Prostate gland (tissue), 2 donors: ENCODE measurements around the gene ELOA. TPM values are rescaled to one million over a fixed set of nuclear protein-coding genes. Genes with fewer than 3 reads are reported as not detected.
A peak's percentile ranks its signal among the peaks of the same experiment; 100 is the strongest.

Experiments
- DNase-seq: peaks from one replicate; pipeline ENCODE4 v3.0.0-alpha.2; 2019; ENCODE audit warnings: low spot score
- H3K27ac ChIP-seq, 2 donors: fragments of 200-600 bp; sonication (generic); 2 replicates each; pipeline ENCODE4 v1.5.1; 2017 to 2019
- H3K27me3 ChIP-seq: fragments of 200-600 bp; sonication (generic); replicated peaks from 2 replicates; pipeline ENCODE4 v1.5.1; 2019; ENCODE audit not compliant: insufficient read depth
- H3K36me3 ChIP-seq, 2 donors: fragments of 200-600 bp; sonication (generic); 1 replicate in 1 of 2; 2 replicates in 1 of 2; pipeline versions ENCODE4 v1.5.1 to v1.8.1; 2017 to 2019
- H3K4me1 ChIP-seq: fragments of 200-600 bp; sonication (generic); replicated peaks from 2 replicates; pipeline ENCODE4 v1.5.1; 2019
- H3K4me3 ChIP-seq, 2 donors: fragments of 200-600 bp; sonication (generic); 2 replicates each; pipeline ENCODE4 v1.5.1; 2017 to 2019
- H3K9me3 ChIP-seq: fragments of 200-600 bp; sonication (generic); 2 replicates; pipeline ENCODE4 v1.5.1; 2017
- POLR2A ChIP-seq: fragments of 450-650 bp; IDR thresholded peaks from one replicate; pipeline ENCODE4 v1.6.1; 2016; ENCODE audit warnings: antibody characterized with exemption, mild to moderate bottlenecking
- POLR2AphosphoS5 ChIP-seq: sonication (generic); formaldehyde crosslinking; IDR thresholded peaks from one replicate; pipeline ENCODE4 v1.6.1; 2017; ENCODE audit warnings: antibody characterized with exemption
- WGBS: methylation state at CpG from one replicate; pipeline ENCODE4 v1.1.5; 2018; 5-methylcytosine and 5-hydroxymethylcytosine counted together
- intact Hi-C: fragments of 100-400 bp; cut with DNase I; formaldehyde crosslinking; loops from one replicate; pipeline ENCODE4 v1.14.2; 2022
- total RNA-seq, 2 donors: library from RNA; depleted of rRNA; stranded (reverse); fragments of >200 nt; gene quantifications; one replicate each; pipeline ENCODE4 v1.1.0, GENCODE V29; 2016
- TF ChIP-seq, protein P1 (sequence below), 4 experiments: fragments of 200-600 bp in 2 of 4; fragments of 450-650 bp in 2 of 4; sonication (generic) in 2 of 4; IDR thresholded peaks; 1 replicate in 3 of 4; 2 replicates in 1 of 4; pipeline ENCODE4 v1.5.1; 2016 to 2019; ENCODE audit warnings: antibody characterized with exemption in 4 of 4, mild to moderate bottlenecking in 2 of 4, moderate library complexity in 2 of 4

The ELOA gene, protein sequence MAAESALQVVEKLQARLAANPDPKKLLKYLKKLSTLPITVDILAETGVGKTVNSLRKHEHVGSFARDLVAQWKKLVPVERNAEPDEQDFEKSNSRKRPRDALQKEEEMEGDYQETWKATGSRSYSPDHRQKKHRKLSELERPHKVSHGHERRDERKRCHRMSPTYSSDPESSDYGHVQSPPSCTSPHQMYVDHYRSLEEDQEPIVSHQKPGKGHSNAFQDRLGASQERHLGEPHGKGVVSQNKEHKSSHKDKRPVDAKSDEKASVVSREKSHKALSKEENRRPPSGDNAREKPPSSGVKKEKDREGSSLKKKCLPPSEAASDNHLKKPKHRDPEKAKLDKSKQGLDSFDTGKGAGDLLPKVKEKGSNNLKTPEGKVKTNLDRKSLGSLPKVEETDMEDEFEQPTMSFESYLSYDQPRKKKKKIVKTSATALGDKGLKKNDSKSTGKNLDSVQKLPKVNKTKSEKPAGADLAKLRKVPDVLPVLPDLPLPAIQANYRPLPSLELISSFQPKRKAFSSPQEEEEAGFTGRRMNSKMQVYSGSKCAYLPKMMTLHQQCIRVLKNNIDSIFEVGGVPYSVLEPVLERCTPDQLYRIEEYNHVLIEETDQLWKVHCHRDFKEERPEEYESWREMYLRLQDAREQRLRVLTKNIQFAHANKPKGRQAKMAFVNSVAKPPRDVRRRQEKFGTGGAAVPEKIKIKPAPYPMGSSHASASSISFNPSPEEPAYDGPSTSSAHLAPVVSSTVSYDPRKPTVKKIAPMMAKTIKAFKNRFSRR
- total RNA-seq = 10 to 100 TPM; 35.7 to 42.1 TPM

DNA sequence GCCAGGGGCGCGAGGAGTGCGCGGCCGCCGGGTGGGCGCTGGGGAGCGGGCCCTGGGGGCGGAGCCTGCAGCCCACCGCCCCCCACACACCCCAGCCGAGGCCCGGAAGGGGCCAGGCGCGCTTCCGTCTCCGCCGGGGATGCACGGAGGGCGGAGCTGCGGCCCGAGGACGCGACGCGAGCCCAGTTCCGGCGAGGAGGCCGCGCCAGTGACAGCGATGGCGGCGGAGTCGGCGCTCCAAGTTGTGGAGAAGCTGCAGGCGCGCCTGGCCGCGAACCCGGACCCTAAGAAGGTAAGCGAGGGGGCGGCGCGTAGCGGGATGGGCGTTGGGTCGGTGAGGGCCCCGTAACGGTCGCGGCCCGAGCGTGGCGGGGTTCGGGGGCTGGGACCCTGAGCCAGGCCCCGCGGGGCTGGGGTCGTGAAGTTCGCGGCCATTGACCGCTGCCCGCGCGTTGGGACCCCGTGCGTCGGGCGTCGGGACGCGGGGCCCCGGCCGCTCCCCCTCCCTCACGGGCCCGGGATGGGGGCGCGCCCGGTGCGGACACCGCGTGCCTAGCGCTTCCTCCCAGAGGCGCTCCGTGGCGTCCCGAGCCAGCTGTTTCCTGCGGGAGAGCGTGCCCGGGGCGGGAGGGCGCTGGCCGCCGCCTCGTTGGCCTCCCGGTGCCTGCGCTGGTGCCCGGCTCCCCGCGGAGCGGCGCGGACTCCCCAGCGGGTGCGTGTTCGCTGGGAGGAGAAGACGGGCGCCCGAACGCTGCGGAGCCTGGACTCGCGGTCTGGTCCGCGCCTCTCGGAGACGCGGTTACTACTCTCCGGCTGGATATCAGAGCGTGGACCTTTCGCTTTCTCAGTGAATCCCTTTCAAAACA, at the start of gene ELOA:
TSS of gene ELOA (plus strand) at position 185 of the 866 bp plus-strand sequence. CDS start at position 218, 33 bp downstream.
- TF ChIP-seq, protein P1, sequence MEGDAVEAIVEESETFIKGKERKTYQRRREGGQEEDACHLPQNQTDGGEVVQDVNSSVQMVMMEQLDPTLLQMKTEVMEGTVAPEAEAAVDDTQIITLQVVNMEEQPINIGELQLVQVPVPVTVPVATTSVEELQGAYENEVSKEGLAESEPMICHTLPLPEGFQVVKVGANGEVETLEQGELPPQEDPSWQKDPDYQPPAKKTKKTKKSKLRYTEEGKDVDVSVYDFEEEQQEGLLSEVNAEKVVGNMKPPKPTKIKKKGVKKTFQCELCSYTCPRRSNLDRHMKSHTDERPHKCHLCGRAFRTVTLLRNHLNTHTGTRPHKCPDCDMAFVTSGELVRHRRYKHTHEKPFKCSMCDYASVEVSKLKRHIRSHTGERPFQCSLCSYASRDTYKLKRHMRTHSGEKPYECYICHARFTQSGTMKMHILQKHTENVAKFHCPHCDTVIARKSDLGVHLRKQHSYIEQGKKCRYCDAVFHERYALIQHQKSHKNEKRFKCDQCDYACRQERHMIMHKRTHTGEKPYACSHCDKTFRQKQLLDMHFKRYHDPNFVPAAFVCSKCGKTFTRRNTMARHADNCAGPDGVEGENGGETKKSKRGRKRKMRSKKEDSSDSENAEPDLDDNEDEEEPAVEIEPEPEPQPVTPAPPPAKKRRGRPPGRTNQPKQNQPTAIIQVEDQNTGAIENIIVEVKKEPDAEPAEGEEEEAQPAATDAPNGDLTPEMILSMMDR (IDR thresholded peaks at IDR 0.05) = peak in 1 of 4 experiments; percentile 11
- TF ChIP-seq POLR2AphosphoS5 (peak; percentile 64), POLR2A (peak; percentile 64)
- peak within 1 kb of the TSS; percentile 88 to 89 for H3K27ac ChIP-seq
- H3K9me3 ChIP-seq = no peaks in the 10 kb centered on the region
- WGBS = under 1% methylated on average over 108 of the region's 119 CpGs
- H3K27me3 ChIP-seq = no peaks in the 10 kb centered on the region
- DNase-seq = peak; percentile 57
- peaks cover 5% of the 10 kb centered on the region for H3K4me1 ChIP-seq
- H3K4me3 ChIP-seq = peak within 1 kb of the TSS; percentile 88 to 92
- no peaks in the 10 kb centered on the region for H3K36me3 ChIP-seq
- intact Hi-C loops = loop anchor here (5.0 kb wide), 1 partner anchor 51 kb away; the partner anchor contains the start of gene RPL11

DNA sequence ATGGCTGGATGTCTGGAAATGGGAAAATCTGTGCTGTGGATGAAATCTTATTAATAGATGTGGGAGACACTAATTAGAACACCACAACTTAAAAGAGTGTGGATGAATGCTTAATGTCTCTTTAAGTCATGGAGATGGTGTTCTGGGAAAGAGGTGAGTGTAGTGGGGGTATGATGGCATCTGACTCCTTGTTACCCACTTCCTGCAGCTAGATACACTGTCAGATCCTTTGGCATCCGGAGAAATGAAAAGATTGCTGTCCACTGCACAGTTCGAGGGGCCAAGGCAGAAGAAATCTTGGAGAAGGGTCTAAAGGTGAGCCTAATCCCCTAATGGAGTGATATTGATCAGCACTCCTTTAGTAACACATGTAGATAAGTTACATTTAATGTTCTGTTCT, 49.7 kb upstream of the ELOA start:
- DNase-seq = no peak
- no peaks in the 10 kb centered on the region for H3K27me3 ChIP-seq
- intact Hi-C loops = loop anchor here (5.0 kb wide), 1 partner anchor 49 kb away; the partner anchor contains the start of gene ELOA
- H3K36me3 ChIP-seq = peaks cover 5% of the 10 kb centered on the region in 2 donors
- H3K27ac ChIP-seq = no peak overlapping the region
- WGBS = 59% methylated on average over 2 of the region's 2 CpGs
- H3K4me3 ChIP-seq = no peak overlapping the region
- H3K9me3 ChIP-seq = no peaks in the 10 kb centered on the region
- TF ChIP-seq POLR2A (no peak), POLR2AphosphoS5 (no peak)
- TF ChIP-seq, protein P1 (IDR thresholded peaks at IDR 0.05) = no peak
- peaks cover 12% of the 10 kb centered on the region for H3K4me1 ChIP-seq

DNA sequence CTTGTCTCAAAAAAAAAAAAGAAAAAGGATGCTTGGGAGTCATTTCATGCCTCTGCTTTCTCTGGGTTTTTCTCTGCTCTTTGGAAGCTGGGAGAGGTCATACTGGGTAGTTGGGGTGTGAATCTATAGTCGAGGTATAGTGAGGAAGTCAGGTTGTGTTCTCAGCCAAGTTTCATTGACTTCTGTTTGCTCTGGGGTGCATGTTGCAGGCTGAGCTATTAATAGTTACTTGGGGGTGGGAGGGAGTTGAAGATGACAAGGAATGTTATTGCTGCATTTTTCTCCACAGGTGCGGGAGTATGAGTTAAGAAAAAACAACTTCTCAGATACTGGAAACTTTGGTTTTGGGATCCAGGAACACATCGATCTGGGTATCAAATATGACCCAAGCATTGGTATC, 48.9 kb upstream of the ELOA start:
- intact Hi-C loops = loop anchor here (5.0 kb wide), 1 partner anchor 48 kb away; the partner anchor contains the start of gene ELOA
- WGBS = 50% methylated on average over 3 of the region's 3 CpGs
- TF ChIP-seq POLR2A (no peak), POLR2AphosphoS5 (no peak)
- TF ChIP-seq, protein P1 (IDR thresholded peaks at IDR 0.05) = no peak

DNA sequence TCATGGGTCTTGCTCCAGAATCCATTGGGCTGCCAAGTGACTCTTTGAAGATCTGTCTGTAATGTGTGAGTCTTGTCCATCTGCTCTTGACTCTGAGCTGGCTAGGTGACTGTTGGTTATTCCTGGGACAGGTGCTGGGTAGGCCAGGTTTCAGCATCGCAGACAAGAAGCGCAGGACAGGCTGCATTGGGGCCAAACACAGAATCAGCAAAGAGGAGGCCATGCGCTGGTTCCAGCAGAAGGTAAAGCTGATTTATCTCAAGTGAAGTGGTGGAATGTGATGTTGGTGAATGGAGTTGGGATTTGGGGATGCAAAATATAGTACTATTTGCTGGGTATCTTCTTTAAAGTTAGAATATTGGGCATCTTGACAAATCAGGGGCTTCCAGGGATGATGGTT, 47.6 kb upstream of the ELOA start:
- no peak for DNase-seq
- no peak overlapping the region for H3K27ac ChIP-seq
- no peak for TF ChIP-seq POLR2AphosphoS5
- TF ChIP-seq, protein P1 (IDR thresholded peaks at IDR 0.05) = no peak
- TF ChIP-seq POLR2A = no peak
- peaks cover 5% of the 10 kb centered on the region in 2 donors for H3K36me3 ChIP-seq
- peaks cover 12% of the 10 kb centered on the region for H3K4me1 ChIP-seq
- H3K4me3 ChIP-seq = no peak overlapping the region
- 98% methylated on average over 3 of the region's 3 CpGs for WGBS
- H3K27me3 ChIP-seq = no peaks in the 10 kb centered on the region
- intact Hi-C loops = no loop called here
- no peaks in the 10 kb centered on the region for H3K9me3 ChIP-seq

More for the DNA sequence above, 48.9 kb upstream of the ELOA start:
- no peaks in the 10 kb centered on the region for H3K9me3 ChIP-seq
- no peaks in the 10 kb centered on the region for H3K27me3 ChIP-seq
- H3K4me3 ChIP-seq = no peak overlapping the region
- DNase-seq = no peak
- peaks cover 12% of the 10 kb centered on the region for H3K4me1 ChIP-seq
- peaks cover 5% of the 10 kb centered on the region in 2 donors for H3K36me3 ChIP-seq
- no peak overlapping the region for H3K27ac ChIP-seq
